ENCODE measurements around the gene RAMP3. TPM values are rescaled to one million over a fixed set of nuclear protein-coding genes. Genes with fewer than 3 reads are reported as not detected.

Gene RAMP3
- polyA plus RNA-seq, 1 donor from 2014 or later = not detected

DNA sequence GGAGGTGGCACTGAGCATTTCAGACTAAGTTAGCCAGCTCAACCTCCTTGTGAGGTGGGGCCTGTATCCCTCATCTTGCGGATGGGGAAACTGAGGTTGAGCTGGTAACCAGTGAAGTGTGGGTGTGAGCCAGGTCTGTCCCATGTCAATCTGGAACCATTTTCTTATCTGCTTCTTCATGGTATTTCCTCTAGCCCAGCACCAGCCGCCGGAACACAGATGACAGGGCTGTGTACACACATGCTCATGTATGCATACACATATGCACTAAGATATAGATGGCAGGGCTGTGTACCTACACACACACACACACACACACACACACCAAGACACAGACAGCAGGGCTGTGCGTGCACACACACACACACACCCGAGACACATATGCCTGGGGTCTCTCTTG is 18.5 kb downstream of the RAMP3 start:
- peak overlapping the region in 1 of 4 donors; percentile 15 for H3K4me3 Mint-ChIP-seq
- H3K27ac Mint-ChIP-seq = no peak overlapping the region
- H3K27me3 Mint-ChIP-seq = peaks cover 13% of the 10 kb centered on the region
- H3K4me1 Mint-ChIP-seq = no peaks in the 10 kb centered on the region
- peaks cover 1% of the 10 kb centered on the region for H3K36me3 Mint-ChIP-seq
- no peaks in the 10 kb centered on the region for H3K9me3 Mint-ChIP-seq

DNA sequence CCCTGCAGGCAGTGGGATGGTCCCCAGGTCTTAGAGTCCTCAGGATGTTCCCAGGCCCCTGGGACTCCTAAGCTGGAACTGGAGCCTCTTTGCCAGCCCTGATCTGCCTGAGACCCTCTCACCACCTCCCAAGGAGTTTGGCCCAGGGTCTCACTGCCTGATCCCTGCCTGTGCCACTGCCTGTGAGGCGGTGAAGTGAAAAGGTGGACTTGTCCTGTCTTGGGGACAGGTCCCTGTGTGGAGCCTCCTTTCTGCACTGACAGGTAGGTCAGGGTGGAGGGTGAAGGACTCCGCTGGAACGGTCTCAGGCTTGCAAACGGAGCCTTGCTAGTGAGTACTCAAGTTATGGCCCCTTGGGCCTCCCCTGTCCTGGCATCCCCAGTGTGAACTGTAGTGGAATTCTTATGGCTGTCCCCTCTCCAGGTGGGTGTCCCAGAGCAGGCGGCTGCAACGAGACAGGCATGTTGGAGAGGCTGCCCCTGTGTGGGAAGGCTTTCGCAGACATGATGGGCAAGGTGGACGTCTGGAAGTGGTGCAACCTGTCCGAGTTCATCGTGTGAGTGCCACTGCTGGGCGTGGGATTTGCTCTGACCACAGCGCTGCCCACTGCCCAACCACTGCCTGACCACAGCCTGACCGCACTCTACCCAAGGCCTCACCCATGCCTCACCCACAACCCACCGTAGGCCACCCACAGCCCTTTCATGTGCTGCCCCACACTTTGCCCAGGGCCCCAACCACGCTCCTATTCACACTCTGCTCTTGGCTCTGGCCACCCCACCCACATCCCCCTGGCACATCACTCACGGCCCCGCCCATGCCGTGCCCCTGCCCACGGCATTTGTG is 19.5 kb downstream of the RAMP3 start:
- Mint-ChIP-seq H3K27me3 (peaks cover 13% of the 10 kb centered on the region), H3K9me3 (no peaks in the 10 kb centered on the region), H3K4me3 (peak overlapping the region in 1 of 4 donors; percentile 12), H3K4me1 (no peaks in the 10 kb centered on the region), H3K27ac (no peak overlapping the region), H3K36me3 (peaks cover 1% of the 10 kb centered on the region)

DNA sequence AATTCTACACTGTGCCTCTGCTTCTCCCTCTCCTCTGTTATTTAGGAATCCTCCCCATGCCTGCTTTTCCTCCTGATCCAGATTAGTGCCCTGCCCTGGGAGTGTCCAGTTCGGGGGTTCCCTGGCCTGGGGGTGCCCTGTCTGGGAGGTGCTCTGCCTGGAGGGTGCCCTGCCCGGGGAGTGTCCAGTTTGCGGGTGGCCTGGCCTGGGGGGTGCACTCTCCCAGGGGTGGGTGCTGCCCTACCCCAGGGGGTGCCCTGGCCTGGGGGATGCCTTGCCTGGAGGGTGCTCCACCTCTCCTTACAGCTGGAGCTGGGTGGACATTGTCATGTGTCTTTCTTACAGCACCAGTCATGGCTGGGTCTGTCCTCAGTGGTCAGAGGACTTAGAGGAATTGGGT is 20.2 kb downstream of the RAMP3 start:
- H3K27ac Mint-ChIP-seq = peak overlapping the region in 1 of 3 donors; percentile 39
- no peaks in the 10 kb centered on the region for H3K4me1 Mint-ChIP-seq

DNA sequence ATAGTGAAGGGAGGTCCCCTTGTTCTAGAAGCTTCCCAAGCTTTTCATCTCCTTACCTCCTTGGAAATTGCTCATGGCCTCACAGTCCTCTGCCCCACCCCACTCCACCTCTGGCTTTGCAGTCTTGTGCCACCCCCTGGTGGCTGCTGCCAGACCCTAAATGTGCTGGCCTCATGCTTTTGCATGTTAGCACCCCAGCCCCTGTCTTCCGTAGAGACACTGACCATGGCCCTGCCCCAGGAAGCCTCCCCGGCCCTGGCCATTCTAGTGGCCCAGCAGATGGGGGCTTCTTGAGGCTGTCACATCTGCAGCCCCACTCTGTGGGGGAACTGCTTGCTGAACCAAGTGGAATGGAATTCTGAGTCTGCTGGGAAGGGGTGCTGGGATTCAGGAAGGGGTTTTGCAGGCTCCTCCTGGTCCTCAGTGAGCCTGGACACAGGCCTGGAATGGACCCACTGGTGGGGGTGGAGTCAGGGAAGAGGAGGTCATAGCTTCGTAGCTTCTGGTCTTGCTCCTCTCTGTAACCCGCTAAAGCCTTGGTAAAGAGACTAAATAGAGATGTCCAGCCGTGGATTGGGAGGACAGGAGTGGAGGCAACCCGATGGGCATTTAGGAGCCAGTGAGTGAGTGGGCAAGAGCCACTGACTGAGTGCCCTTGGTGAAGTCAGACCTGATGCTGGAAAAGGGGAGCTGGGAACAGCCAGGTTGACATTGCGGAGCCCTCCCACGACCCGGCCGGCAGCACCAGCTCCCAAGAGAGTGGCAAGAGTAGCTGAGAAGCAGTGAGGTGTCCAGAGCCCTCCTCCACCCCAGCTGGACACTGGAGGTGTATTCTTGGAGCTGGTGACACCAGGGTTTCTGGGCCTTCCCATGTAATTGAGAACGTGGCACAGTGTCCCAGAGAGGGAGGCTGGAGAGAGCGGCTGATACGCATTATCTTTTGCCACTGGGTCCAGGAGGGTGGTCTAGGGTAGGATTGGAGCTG is 20.9 kb downstream of the RAMP3 start:
- no peak overlapping the region for H3K4me3 Mint-ChIP-seq
- H3K4me1 Mint-ChIP-seq = no peaks in the 10 kb centered on the region
- peak overlapping the region in 1 of 3 donors; percentile 39 for H3K27ac Mint-ChIP-seq
- peaks cover 1% of the 10 kb centered on the region for H3K36me3 Mint-ChIP-seq
- peaks cover 11% of the 10 kb centered on the region for H3K27me3 Mint-ChIP-seq
- no peaks in the 10 kb centered on the region for H3K9me3 Mint-ChIP-seq

More for the DNA sequence above, 20.2 kb downstream of the RAMP3 start:
- Mint-ChIP-seq H3K36me3 (peaks cover 1% of the 10 kb centered on the region), H3K27me3 (peaks cover 11% of the 10 kb centered on the region), H3K4me3 (no peak overlapping the region), H3K9me3 (no peaks in the 10 kb centered on the region)

DNA sequence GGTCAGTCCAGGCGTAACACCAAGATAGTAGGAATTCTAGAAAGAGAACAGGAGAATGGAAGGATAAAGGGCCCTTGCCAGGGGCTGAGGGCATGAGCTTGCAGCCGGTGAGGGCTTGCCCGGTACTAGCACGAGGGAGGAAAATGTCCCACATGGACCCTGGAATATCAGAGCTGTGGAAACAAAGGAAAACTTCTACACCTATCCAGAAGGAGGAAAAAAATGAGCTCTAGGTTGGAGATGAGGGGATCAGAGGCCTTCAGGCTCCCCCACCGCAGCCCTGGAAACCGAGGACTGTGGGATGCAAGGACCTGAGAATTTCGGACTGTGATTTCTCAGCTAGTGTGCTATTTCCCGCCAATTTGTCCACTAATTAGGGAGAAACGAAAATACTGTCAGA is 22.1 kb downstream of the RAMP3 start:
- Mint-ChIP-seq H3K36me3 (peaks cover 1% of the 10 kb centered on the region), H3K4me1 (no peaks in the 10 kb centered on the region), H3K27ac (no peak overlapping the region), H3K27me3 (peaks cover 11% of the 10 kb centered on the region), H3K9me3 (no peaks in the 10 kb centered on the region), H3K4me3 (no peak overlapping the region)

DNA sequence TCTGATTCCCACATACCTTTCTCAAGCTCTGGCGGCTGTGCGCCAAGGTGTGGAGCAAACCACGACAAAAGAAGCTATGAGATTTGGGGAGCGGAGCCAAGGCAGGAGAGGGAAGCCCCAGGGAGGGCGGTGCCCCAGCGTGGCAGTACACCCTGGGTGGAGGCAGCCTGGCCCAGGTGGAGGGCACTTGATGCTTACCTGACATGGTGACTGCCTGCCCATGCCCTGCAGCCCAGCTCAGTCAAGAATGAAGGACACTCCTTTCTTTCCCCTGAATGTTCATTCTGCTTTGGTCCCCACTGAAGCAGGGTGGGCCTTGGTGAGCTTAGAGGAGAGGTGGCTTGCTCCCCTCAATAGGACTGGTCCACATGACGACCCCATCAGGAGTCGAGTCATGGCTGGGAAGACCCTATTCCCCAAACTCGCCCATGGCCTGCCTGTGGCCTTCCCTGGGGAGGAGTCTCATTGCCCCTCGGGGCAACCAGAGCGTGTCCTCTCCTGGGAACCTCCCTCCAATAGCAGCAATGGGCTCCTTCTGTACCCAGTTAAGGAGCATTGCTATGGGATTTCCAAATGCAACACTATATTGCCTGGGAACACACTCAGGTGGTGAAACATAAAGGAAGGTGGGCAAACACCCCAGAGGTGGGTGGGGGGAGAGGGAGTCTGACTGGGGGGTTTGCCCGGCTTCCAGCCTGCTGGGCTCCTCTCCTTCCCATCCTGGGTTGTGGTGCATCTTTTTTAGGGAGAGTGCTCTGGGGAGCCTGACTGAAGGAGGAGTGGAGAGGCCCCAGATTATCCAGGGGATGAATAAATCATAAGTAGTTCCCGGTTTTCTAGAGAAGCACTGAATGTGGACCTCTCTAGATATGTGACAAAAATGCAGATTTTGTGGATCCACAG is 22.7 kb downstream of the RAMP3 start:
- H3K9me3 Mint-ChIP-seq = no peaks in the 10 kb centered on the region
- peaks cover 1% of the 10 kb centered on the region for H3K36me3 Mint-ChIP-seq
- H3K4me3 Mint-ChIP-seq = no peak overlapping the region
- no peak overlapping the region for H3K27ac Mint-ChIP-seq
- no peaks in the 10 kb centered on the region for H3K4me1 Mint-ChIP-seq
- peaks cover 8% of the 10 kb centered on the region for H3K27me3 Mint-ChIP-seq

DNA sequence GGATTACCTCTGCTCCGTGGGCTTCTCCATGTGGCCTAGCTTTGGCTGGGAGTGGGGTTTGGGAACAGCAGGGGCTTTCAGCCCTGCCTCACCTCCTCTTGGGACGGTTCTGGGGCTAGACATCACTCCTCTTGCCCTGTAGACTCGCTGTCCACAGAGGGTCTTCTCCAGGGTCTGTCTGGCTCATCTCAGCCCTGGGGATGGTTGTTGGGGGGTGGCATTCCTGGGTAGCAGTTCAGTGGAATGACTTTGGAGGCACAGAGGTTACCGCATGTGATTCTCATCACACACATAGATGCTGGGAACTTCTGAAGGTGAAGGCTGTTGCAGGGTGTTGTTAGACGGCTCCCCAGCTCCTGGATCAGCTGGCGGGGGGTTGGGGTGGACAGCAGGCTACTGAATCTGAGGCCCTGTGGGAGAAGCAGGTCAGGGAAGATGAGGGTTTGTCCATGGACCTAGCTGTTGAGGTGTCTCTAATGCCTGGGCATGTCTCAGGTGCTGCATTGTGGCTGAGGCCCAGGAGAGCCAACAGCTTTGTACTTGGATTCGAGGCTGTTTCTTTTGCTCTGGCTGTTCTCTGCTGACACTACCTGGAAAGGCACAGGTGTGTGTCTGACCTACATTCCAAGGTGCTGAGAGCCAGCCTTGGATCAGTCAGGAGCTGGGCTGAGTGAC is 23.8 kb downstream of the RAMP3 start:
- peak overlapping the region in 1 of 3 donors; percentile 78 for H3K27ac Mint-ChIP-seq
- H3K27me3 Mint-ChIP-seq = peaks cover 6% of the 10 kb centered on the region
- H3K4me1 Mint-ChIP-seq = no peaks in the 10 kb centered on the region
- H3K4me3 Mint-ChIP-seq = no peak overlapping the region
- no peaks in the 10 kb centered on the region for H3K9me3 Mint-ChIP-seq
- peaks cover under 1% of the 10 kb centered on the region for H3K36me3 Mint-ChIP-seq

DNA sequence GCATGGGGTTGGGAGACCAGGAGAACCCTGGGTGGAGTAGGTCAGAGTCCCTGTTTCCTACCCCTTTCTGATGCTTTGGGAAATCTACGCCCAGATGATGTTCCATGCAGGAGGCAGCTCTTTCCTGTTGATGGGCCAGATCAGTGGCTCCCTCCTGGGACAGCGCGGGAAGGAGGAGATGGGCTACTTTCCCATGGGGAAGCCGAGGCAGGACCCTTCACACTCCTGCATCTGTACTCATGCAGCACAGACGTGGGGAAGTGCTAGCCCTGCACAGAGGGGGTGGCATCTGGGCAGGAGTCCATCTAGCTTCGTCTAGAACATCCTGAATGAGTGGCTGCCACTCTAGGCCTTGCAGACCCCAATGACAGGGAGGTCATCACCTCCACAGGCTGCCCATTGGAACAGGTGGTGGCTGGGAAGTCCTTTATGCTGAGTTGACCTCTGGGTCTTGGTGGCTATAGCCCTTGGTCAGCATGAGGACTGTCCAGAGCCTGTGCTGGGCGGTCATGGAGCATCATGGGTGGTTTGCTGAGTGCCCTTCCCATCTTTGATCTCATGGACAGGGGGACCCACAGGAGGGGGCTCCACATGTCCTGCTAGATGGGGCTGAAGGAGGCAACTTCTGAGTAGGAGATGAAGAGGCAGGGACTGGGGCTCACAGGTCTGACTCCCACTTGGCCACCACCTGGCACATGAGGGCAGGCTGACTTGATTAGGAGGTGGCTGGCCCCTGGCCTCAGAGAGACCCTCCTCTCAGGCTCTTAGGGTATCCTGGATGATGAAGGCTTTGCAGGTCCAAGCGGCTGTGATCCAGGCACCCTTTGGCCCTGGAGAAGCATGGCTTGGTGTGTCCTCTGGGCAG is 24.6 kb downstream of the RAMP3 start:
- Mint-ChIP-seq H3K9me3 (no peaks in the 10 kb centered on the region), H3K27me3 (peaks cover 13% of the 10 kb centered on the region), H3K36me3 (no peaks in the 10 kb centered on the region), H3K4me1 (no peaks in the 10 kb centered on the region), H3K4me3 (no peak overlapping the region), H3K27ac (no peak overlapping the region)

DNA sequence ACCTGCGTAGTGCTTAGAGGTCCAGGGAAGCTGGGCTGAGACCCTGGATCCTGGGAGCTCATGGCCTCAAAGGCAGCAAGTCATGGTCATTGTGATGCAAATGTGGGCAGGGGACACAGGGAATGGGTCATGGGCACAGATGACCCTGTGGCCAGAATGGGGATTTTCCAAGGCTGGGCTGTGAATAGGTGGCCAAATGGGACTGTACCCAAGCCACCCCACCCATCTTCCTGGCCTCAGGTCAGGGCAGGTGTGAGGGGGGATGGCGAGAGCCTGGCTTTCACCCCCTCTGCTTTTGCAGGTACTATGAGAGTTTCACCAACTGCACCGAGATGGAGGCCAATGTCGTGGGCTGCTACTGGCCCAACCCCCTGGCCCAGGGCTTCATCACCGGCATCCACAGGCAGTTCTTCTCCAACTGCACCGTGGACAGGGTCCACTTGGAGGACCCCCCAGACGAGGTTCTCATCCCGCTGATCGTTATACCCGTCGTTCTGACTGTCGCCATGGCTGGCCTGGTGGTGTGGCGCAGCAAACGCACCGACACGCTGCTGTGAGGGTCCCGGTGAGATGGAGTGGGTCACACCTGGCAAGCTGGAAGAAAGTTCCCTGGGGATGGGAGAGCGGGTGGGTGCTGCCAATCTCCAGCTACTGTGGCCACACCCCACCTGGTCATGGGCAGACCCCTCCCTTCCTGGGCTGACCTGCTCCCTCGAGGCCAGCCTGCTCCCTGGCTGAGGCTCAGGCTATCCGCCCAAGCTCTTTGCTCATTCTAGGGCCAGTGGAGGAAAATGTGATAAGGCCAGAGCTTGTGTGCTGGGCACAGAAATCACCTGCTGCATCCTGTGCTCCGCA is 25.5 kb downstream of the RAMP3 start:
- H3K4me1 Mint-ChIP-seq = no peaks in the 10 kb centered on the region
- H3K27ac Mint-ChIP-seq = no peak overlapping the region
- H3K4me3 Mint-ChIP-seq = no peak overlapping the region
- H3K9me3 Mint-ChIP-seq = no peaks in the 10 kb centered on the region
- peaks cover 13% of the 10 kb centered on the region for H3K27me3 Mint-ChIP-seq
- no peaks in the 10 kb centered on the region for H3K36me3 Mint-ChIP-seq

DNA sequence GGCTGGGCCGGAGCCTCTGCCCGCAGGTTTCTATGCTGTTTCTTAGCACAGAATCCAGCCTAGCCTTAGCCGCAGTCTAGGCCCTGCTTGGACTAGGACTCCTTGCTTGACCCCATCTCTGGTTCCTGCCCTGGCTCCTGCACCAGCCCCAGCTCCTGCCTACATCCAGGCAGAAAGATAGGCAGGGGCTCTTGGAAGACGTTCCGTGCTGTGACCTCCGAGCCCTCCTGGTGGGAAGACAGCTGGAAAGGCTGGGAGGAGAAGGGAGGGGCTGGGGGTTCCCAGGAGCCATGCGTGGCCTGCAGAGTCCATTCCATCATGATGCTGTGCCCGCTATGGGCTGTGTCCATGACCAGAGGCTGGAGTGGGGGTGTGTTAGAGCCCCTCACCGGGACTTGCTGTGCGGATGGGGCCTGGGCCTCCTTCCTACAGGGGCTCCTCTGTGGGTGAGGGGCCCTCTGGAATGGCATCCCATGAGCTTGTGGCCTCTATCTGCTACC is 26.2 kb downstream of the RAMP3 start:
- Mint-ChIP-seq H3K36me3 (no peaks in the 10 kb centered on the region), H3K27ac (no peak overlapping the region), H3K4me1 (no peaks in the 10 kb centered on the region), H3K9me3 (no peaks in the 10 kb centered on the region), H3K27me3 (peaks cover 11% of the 10 kb centered on the region), H3K4me3 (no peak overlapping the region)

DNA sequence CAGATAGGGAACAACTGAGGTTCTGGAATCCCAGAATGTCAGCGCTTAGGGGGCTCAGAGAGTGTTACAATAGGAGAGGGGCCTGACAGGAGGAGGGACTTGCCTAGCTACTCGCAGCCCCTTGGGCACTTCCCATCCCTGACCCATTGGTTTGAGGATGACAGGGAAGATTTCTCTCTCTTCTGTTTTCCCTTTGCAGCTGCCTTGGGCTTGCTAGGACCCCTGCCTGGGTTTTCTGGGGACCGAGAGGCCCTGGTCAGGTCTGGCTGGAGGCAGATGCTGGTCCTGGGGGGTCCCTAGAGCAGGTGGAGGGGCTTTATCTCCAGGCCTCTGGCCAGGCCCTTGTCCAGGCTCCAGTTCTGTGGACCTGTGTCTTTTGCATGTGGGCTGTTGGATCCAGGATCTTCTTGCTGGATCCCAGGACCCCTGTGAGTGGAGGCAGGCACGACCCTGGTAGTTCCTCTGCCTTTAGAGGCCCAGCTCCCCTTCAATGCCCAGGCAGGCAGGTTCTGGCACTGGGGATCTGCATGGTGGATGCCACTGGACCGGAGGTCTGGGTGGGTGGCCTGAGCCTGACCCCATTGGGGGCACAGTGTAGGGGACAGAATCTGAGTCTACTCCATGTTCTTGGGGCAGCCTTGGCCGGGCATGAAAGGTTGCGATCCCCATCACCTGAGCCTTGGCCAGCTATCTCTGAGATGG is 26.9 kb downstream of the RAMP3 start:
- no peaks in the 10 kb centered on the region for H3K36me3 Mint-ChIP-seq
- H3K27ac Mint-ChIP-seq = no peak overlapping the region
- no peaks in the 10 kb centered on the region for H3K4me1 Mint-ChIP-seq
- H3K27me3 Mint-ChIP-seq = peaks cover 14% of the 10 kb centered on the region
- no peak overlapping the region for H3K4me3 Mint-ChIP-seq
- no peaks in the 10 kb centered on the region for H3K9me3 Mint-ChIP-seq
